GM12892 (cell line): ENCODE data around the gene PRRX2.

Source experiments
- DNase-seq: peaks from one replicate; pipeline ENCODE4 v3.0.0; 2011; ENCODE audit not compliant: insufficient read length
- FAIRE-seq: peaks from 2 replicates; lab custom pipeline; 2011; peaks lifted over from hg19 to GRCh38; lab: Jason Lieb, UNC
- POLR2A ChIP-seq: IDR thresholded peaks from 2 replicates; pipeline ENCODE4 v1.6.1; 2011; ENCODE audit warnings: low read depth, low read length, control low read depth
- POLR2AphosphoS5 ChIP-seq: IDR thresholded peaks from 2 replicates; pipeline ENCODE4 v1.6.1; 2011; ENCODE audit warnings: low read depth, low read length, control low read depth
- TAF1 ChIP-seq: IDR thresholded peaks from 2 replicates; pipeline ENCODE4 v1.6.1; 2011; ENCODE audit warnings: low read depth, mild to moderate bottlenecking, control low read depth, low read length, borderline replicate concordance

Gene PRRX2

DNA sequence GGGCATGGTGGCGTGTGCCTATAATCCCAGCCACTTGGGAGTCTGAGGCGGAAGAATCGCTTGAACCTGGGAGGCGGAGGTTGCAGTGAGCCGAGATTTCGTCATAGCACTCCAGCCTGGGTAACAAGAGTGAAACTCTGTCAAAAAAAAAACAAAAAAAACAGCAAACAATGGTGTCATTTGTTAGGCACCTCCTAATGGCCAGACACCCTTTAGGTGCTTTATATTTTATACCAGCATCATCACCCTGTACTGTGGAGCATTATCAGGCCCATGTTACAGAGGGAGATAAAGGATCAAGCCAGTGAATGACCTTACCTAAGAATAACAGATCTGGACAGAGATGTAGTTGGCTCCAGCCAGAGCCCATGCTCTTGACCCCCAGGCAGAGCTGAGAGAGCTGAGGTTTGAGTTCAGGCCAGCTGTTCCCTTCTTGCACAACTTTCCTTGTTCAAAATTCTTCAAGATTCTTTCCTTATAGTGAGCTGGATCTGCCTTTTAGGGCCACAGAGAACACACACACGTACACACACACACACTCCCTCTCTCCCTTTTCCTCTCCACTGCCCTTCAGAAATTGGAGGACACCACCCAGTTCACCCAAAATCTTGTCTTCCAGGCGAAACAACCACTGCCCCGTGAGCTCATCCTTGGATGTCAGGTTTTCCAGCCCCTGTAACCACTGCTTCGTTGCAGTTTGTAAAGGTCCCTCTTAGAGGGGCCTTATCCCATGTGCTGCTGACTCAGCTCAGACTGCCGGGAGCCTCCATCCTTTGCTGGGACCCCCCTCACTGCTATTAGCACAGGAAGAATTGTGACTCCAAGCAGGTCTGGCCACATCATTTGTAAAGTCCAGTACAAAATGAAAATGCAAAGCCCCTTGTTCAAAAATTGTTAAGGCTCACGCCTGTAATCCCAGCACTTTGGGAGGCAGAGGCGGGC, 97.8 kb downstream of the PRRX2 start:
- no peak for FAIRE-seq
- no peak for TF ChIP-seq TAF1
- no peak for TF ChIP-seq POLR2AphosphoS5
- no peak for TF ChIP-seq POLR2A
- DNase-seq, result no peak

DNA sequence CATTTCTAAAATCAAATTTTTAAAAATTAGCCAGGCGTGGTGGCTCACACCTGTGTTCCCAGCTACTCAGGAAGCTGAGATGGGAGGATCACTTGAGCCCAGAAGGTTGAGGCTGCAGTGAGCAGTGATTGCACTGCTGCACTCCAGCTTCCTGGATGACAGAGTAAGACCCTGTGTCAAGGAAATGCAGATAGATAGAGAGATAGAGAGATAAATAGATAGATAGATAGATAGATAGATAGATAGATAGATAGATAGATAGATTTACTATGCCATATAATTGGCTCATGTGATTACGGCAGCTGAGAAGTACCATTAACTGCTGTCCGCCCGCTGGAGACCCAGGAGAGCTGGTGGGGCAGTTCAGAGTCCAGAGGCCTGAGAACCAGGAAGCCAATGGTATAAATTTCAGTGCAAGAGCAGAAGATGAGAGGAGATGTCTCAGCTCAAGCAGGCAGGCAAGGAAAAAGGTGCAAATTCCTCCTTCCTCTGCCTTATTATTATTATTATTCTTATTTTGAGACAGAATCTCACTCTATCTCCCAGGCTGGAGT, 100.4 kb downstream of the PRRX2 start:
- no peak for DNase-seq
- FAIRE-seq, result no peak

DNA sequence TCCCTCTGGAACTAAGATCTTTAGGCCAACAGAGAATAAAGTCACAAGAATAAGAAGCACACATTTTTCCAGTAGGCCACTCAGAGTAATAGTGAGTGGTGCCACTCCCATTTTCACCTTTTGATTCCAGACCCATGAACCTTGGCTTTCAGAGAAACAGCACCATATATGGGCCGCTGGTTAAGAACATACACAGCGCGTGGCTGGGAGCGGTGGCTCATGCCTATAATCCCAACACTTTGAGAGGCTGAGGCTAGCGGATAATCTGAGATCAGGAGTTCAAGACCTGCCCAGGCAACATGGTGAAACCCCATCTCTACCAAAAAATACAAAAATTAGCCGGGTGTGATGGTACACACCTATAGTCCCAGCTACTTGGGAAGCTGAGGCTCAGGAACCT, 103.0 kb downstream of the PRRX2 start:
- FAIRE-seq, result no peak
- no peak for DNase-seq
- TF ChIP-seq TAF1, result no peak
- TF ChIP-seq POLR2AphosphoS5, result no peak
- TF ChIP-seq POLR2A, result no peak

More for the DNA sequence above, 100.4 kb downstream of the PRRX2 start:
- TF ChIP-seq TAF1 (no peak), POLR2A (no peak), POLR2AphosphoS5 (no peak)

DNA sequence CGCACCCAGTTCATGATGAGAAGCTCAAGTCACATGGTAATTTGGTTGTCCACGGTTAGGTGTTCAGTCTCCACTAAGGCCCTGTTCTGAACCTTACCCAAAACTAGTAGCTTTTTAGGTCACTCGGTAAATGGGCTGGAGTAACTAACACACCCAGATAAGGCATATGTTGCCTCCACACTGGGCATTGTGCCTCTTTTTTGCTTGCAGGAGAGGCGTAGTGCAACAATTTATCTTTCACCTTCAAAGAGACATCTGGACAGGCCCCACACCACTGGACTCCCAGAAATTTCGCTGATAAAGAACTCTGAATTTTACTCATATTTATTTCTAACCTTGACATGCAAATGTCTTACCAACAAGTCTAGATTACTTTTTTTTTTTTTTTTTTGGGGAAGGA, 104.2 kb downstream of the PRRX2 start:
- FAIRE-seq, result no peak
- no peak for TF ChIP-seq TAF1
- no peak for TF ChIP-seq POLR2AphosphoS5
- TF ChIP-seq POLR2A, result no peak

DNA sequence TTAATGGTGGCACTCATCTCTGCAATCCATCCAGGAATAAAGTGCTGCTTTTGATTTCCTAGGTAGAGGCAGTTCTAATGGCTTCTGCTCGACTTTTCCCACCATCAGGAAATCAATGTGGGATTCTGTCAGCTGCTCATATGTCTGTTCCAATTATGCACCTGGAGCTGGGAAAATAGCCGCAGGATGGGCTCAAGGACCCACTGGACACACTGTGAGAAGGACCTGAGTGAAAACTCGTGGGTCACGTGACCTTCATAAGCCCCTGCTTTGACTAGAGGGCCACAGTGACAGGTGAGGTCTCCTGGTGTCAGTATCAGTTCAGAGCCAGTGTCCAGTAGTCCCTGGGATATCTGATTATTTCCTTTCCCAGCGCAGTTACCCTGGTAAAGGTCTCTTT, 105.3 kb downstream of the PRRX2 start:
- TF ChIP-seq POLR2A (no peak), TAF1 (no peak), POLR2AphosphoS5 (no peak)
- no peak for DNase-seq
- no peak for FAIRE-seq

More for the DNA sequence above, 104.2 kb downstream of the PRRX2 start:
- no peak for DNase-seq
